Activated T-cell treated with anti-CD3 and anti-CD28 coated beads for 48 hours (primary cell): Measurements from ENCODE around the gene EBLN2.

ENCODE experiments used
- DNase-seq: peaks from one replicate; pipeline ENCODE4 v3.0.0-alpha.2; 2020; ENCODE audit warnings: low read depth

EBLN2 gene

DNA sequence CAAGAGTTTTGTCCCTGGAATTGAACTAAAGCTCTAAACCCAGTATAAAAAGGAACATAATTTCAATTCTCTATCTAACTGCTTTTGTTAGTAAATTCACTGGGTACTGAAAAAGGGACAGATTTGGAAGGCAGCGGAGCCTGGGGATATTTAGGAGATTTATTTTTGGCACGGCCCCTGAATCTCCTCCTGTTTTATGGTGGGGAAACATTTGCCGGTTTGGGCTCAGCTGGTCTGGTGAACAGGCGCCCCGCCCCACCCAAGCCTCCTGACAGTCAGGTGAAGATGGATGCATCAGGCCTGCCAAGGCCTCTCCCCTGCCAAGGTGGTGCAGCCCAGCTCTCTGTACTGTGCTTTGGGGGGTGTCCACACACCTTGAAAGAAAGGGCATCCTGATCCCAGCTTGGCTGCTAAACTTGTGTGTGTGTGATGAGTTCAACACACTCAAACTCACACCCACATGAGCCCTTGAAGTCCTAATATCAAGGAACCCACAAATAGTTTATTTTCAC lies 46.3 kb downstream of the EBLN2 start:
- no peak for DNase-seq

- DNase-seq = no peak
Observed at GRCh38 chr3:73108750-73109149, 47.3 kb downstream of the EBLN2 start.

DNA sequence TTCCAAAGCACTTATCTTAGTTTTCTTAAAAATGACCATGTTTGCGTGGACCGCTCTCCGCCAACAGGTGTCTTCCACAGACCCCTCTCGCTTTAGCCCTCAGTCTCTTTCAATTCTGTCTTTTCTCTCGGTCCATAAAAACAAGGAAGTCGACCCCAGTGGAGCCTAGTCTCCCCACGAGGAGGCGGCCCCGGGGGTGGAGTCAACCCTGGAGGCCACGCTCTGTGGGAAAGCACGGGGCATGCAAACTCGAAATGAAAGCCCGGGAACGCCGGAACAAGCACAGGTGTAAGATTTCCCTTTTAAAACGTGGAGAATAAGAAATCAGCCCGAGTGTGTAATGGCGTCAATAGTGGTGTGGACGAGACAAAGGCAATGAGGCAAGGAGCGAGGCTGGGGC lies 49.1 kb downstream of the EBLN2 start:
- no peak for DNase-seq
